GM19452 (cell line): Measurements from ENCODE around the gene CACNA2D3.

Experiments
- ATAC-seq: cut with Tn5 transposase; IDR thresholded peaks from one replicate; pipeline ENCODE4 v1.9.1; 2021; ENCODE audit not compliant: unreplicated experiment

Gene CACNA2D3

DNA sequence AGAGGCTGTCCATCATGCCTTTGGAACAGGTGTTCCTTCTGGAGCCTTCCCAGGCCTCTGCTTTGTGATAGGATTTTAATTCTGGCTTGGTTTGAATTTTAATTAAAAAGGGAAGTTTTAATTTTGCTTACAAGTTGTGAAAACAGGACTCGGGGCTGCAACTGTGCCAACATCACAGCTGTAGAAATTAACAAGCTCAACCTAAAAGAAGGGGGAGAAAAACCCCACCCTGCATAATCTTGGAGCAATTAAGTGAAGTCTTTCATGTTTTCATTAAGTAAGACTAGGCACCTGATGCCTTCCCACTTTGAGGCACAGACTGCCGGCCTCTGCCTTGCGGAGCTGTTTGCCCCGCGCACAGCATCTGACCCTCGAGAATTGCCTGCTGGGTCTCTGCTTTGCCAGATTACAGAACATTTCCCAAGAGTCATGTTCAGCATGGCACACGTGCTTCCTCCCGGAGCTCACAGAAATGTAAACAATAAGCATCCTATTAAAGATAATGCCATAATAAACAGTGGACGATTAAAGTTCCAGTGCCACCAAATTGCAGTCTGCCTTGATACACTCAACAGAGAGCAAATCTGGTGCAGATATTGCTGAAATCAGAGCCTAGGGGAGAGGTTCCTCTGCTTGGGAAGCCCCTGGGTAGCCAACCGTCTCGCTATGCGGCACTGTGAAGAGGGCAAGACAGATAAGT, 441.3 kb downstream of the CACNA2D3 start:
- no peak for ATAC-seq

DNA sequence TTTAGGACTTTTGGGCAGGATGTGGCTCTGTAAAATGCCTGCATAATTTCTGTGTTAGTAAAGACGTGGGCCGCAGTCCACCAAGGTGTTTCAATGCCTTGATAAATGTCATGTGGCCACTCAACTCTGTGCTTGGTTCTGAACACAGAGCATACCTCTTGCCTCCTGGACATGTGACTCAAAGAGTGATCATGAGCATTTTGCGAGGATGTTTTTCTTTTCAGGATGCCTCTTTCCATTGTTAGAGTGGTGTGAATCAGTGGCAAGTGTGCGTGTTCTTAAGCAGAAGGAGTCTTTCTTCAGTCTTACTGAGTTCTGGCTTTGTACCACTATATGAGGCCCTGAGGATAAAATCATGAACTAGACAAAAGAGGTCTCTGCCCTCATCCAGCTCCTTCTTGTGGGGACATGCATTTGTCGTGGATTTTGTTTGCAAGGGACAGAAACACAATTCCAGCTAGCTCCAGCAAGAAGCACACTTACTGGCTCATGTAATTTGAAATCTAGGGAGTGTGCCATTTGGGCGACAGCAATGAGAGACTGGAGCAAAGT, 442.1 kb downstream of the CACNA2D3 start:
- no peak for ATAC-seq

DNA sequence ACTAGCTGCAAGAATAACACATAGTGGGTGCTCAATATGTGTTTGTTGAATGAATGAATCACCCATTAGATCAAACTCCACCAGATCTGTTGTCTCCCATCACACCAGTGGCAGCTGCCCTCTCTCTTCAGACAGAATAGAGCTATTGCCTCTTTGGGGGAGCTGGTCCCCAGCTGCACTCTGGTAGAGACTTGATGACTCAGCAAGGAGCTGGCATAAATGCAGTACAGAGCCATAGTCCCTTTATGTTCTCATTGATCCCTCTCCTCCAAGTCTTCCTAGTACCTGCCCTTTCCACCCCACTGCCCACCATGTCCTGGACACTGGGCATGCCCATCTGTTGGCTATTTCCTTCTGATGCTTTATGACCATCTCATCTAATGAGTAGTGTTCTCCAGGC, 443.6 kb downstream of the CACNA2D3 start:
- no peak for ATAC-seq

DNA sequence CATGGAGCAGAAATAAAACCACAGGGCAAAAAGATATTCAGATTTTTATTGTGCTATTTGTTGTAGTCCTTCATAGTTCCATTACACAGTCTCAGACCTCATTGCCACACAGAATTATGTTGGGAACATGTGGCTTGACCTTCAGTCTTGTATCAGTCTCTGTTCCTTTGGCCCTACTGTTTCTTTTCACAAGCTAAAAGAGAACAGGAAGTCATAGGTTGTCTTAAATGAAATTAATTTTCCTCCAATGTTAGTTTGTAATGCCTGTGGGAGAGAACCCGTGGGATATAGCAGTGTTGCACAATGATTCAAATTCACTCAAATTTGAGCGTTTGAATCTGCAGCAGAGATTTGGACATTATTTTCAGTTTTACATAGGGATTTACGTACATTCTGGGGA, 445.6 kb downstream of the CACNA2D3 start:
- no peak for ATAC-seq

DNA sequence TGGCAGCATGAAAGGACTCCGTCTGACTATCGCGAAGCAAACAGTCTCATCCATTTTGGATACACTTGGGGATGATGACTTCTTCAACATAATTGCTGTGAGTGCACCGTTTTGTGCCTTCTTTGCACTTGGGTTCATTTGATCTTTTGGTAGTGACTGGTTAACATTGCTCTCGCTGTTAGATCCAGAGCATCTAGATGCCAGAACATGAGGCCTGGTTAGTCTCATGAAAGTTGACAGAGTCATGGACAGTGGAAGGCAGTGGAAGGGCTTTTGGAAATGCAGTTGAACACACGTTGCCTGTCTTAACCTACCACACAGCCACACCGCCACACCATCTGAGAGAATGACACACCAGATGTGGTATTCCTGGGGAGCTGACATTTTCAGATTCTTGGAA, 447.7 kb downstream of the CACNA2D3 start:
- ATAC-seq, result no peak

DNA sequence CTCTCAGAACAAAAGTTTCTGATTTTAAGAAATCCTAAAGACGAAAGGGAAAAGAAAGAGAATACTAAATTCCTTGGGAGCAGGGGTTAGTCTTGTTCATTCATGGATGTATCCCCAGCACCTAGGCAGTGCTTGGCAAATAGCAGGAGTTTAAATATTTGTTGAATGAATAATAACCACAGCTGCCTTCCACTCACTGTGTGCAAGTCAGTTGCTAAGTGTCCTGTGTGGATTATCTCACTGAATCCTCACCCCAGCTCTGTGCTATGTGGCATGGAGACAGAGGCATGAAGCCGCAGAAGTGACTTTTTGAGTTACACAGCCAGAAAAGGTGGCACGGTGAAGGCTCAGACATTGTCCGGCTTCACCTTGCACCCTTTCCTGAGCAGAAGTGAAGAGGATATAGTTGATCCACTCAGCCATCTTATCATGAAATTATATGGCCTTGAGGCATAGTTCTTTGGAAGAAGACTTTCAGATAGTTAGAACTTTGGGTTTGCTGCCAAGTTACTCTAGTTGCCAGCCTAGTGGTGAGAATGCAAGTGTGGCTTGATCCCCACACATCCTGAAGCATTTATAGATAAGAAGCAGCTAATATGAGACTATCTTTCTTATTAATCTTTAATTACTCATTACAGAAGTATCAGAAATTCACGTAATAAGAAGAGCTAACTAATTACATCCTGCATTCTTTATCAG, 450.0 kb downstream of the CACNA2D3 start:
- ATAC-seq, result no peak

- no peak for ATAC-seq
These were observed 451.5 kb downstream of the CACNA2D3 start for GRCh38 chr3:54573858-54574257.

- no peak for ATAC-seq
These were observed 452.7 kb downstream of the CACNA2D3 start for GRCh38 chr3:54574906-54575617.

DNA sequence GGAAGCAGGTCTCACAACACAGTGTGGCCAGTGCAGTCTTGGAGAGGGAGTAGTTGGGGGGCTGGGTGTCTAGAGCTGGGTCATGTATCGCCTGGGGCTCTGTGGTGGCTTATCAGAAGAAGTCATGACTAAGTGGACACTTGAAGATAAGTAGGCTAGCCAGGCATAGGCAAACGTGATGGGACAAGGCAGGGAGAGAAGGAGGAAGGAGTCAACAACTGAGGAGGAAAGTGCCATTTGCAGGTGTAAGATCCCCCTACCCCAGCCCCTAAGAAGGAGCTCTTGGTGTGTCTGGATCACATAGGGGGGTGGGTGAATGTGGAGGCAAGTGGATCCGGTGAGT, 453.2 kb downstream of the CACNA2D3 start:
- no peak for ATAC-seq

DNA sequence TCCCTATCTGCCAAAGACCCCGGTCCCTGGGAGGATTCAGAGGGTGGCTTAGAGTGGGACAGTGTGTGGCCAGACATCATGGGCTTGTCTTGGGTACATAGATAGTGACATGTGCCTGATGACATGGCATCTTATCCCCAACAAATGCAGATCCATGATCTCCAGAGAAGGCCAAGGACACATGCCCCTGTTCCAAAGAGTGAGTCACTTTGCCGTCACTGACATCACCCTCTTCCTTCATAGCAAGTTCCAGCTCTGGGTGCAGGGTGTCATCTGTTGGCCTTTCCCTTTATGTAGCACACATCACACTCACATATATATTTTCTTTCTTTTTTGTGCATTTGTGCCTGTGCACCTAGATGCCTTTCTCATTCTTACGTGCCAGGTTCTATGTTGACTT, 455.0 kb downstream of the CACNA2D3 start:
- ATAC-seq, result no peak

- no peak for ATAC-seq
These were observed 456.1 kb downstream of the CACNA2D3 start for GRCh38 chr3:54578417-54578816.

DNA sequence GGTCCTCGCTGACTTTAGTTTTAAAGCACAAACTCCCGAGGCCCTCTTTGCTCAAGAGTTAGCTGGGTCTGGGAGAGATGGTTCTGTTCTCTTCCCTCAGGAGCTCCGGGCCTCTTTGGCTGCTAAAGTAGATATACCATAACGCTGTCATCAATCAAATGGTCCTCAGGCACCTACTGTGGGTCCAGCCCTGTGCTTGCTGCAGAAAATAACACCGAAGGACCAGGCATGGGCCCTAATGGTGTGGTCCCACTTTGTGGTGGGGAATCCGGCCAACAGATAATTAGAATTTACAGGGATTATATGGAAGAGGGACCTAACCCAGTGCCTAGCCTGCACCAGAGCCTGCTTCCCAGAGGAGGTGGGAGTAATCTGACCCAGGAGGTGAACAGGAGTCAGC, 458.1 kb downstream of the CACNA2D3 start:
- ATAC-seq, result no peak

- ATAC-seq, result no peak
These were observed 460.1 kb downstream of the CACNA2D3 start for GRCh38 chr3:54582424-54582823.

GRCh38 chr3:54591157-54591556, 468.8 kb downstream of the CACNA2D3 start:
- ATAC-seq, result no peak

DNA sequence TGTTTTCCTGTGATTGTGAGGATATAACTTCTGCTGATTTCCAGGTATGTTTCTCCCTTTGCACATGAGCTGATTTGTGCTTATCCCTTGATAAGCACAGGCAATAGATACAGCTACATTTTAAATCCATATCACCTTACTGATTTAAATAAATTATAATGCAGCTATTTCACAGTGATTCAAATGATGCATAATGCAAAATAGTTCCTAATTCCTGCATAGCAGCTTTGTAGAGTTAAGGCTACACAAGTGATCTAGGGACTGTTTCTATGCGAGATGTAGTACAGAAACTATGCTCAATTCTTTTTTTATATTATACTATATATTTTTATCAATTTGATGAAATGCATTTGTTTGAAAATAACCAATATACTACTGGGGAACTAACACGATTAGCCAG, 471.3 kb downstream of the CACNA2D3 start:
- no peak for ATAC-seq

GRCh38 chr3:54596087-54596486, 473.7 kb downstream of the CACNA2D3 start:
- ATAC-seq, result no peak

DNA sequence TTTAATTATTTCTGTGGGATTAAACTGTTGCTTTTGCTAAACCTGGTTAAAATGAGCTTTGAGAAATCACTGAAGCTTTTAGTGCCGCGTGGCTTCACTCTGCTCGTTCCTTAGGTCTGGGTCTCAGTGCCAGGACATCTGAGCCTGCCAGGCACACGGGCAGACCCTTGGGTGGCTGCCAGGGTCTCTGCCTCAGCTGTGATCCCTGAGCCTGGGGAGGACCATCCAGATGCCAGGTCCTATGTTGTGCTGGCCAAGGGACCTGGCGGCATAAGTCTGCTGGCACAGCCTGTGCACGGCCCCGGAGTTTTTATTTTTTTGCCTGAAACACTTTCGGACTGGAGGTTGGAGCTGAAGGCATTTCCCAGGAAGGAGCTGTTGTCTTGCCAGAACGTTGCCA, 477.4 kb downstream of the CACNA2D3 start:
- ATAC-seq, result no peak

- ATAC-seq, result no peak
These were observed 478.3 kb downstream of the CACNA2D3 start for GRCh38 chr3:54600441-54601204.

DNA sequence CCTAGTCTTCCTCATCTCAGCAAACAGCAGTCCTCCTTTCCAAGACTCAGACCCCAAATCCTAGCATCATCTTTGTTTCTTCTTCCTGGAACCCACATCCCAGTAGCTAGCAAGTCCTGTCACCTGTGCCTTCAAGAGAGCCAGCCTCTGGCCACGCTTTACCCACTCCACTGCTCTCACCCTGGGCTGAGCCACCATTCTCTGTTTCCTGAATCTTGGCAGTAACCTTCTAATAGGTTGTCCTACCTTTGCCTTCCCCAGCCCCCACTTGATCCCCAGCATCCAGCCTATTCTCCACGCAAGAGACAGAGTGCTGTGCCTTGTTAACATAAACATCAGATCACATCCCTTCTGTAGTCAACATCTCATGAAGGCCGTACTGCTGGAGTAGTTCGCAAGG, 482.1 kb downstream of the CACNA2D3 start:
- no peak for ATAC-seq

DNA sequence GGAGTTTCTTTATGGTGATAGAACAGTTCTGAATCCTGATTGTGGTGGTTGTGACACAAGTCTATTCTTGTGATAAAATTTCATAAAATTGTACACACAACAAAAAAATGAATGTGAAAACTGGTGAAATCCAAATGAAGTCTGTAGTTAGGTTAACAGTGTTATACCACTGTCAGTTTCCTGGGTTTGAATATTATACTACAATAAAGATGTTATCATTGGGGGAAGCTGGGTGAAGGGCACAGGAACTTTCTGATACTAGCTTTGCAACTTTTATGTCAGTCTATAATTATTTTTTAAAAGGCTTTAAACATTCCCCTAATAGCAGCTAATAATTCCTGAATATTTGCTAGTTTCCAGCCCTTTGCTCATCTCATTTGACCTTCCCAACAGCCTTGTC, 485.7 kb downstream of the CACNA2D3 start:
- ATAC-seq, result no peak

DNA sequence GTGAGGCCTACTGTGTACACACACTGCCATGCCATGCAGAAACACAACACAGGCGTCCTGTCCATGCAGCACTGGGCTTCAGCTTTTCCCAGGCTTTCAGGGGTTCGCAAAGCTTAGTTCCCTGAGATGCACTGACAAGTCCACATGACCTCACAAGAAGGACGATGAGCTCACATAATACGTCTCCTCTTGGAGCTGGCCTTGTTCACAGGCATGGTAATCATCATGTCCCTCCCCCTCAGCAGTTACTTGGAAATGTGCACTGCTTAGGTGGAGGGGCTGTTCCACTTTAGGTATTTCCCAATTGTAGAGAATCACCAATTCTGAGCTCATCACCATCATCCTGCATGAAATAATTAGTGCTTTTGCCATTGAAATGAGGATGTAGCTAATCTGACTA, 496.7 kb downstream of the CACNA2D3 start:
- no peak for ATAC-seq
